ENCODE results near the gene TUBB2B. TPM values are rescaled to one million over a fixed set of nuclear protein-coding genes. Genes with fewer than 3 reads are reported as not detected.
"Not testable (repeated sequence)": the region's sequence is repeated elsewhere in the genome, so short reads cannot be mapped to it uniquely, and the experiment has no call there.

Gene TUBB2B
- total RNA-seq, 1 experiment from 2014 or later, result 31.6 TPM

GRCh38 chr6:3220366-3220765 lies 7.1 kb downstream of the TUBB2B start:
- no peak for DNase-seq (ENCODE audit: low spot score)
- in situ Hi-C loops (cut with HindIII; ENCODE audit: low sequenced_read_pairs), result no loop called here

GRCh38 chr6:3218266-3218665 lies 9.2 kb downstream of the TUBB2B start:
- no peak for DNase-seq (ENCODE audit: low spot score)
- in situ Hi-C loops (cut with HindIII; ENCODE audit: low sequenced_read_pairs), result no loop called here

DNA sequence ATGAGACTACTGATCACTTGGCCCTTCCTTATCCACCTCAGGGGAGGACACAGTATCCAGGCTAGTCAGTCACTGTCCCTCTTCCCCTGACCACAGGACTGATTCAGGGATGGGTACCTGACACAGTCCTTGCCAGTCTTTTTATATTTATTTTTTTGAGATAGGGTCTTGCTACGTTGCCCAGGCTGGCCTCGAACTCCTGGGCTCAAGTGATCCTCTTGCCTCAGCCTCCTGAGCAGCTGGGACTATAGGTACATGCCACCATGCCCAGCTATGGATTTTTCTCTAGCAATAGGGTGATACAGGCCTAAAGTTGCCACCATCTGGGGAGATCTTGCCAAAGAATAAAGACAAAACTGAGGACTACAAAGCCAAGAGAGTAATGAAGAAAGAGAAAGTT lies 10.2 kb downstream of the TUBB2B start:
- in situ Hi-C loops (cut with HindIII; ENCODE audit: low sequenced_read_pairs), result no loop called here

GRCh38 chr6:3214898-3215297 lies 12.6 kb downstream of the TUBB2B start:
- no peak for DNase-seq (ENCODE audit: low spot score)
- in situ Hi-C loops (cut with HindIII; ENCODE audit: low sequenced_read_pairs), result no loop called here

More for the DNA sequence above, 10.2 kb downstream of the TUBB2B start:
- DNase-seq (ENCODE audit: low spot score), result no peak

DNA sequence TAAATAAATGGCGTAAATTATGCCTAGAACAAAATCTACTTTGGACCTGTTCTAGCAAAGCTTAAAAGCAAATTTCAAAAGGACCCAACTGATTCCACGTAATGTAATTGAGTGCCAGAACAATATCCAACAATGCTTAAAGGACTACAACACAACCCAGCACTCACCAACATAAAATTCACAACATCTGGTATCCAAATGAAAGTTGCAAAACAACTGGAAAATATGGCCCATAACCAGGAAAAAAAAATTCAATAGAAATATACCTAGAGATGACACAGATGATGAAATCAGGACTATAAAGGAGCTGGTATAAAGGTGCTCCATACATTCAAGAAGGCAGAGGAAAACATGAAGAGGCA lies 14.1 kb downstream of the TUBB2B start:
- in situ Hi-C loops (cut with HindIII; ENCODE audit: low sequenced_read_pairs), result no loop called here
- DNase-seq (ENCODE audit: low spot score), result no peak

GRCh38 chr6:3212261-3212660 lies 15.2 kb downstream of the TUBB2B start:
- in situ Hi-C loops (cut with HindIII; ENCODE audit: low sequenced_read_pairs), result no loop called here
- DNase-seq (ENCODE audit: low spot score), result no peak

DNA sequence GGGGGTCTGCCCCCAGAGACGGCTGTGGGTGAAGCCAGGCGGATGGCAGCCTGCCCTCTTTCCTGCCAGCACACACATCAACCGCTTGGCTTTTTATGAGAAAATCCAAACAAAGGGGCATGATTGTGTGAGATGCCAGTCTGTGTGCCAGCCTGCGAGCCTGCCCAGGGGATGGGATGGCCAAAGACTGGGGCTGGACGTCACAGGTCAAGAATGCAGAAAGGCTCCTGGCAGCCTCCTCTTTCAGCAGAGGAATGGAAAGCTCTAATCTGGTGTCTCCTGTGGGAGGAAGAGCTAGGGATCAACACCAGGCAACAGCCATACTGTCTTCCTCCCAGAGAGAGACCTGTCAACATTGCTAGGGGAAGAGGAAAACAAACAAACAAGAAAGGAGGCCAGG lies 15.8 kb downstream of the TUBB2B start:
- in situ Hi-C loops (cut with HindIII; ENCODE audit: low sequenced_read_pairs), result no loop called here
- no peak for DNase-seq (ENCODE audit: low spot score)

GRCh38 chr6:3210024-3210610 lies 17.3 kb downstream of the TUBB2B start:
- no peak for DNase-seq (ENCODE audit: low spot score)
- in situ Hi-C loops (cut with HindIII; ENCODE audit: low sequenced_read_pairs), result no loop called here

GRCh38 chr6:3209114-3210023 lies 18.1 kb downstream of the TUBB2B start:
- DNase-seq (ENCODE audit: low spot score), result no peak
- in situ Hi-C loops (cut with HindIII; ENCODE audit: low sequenced_read_pairs), result no loop called here

DNA sequence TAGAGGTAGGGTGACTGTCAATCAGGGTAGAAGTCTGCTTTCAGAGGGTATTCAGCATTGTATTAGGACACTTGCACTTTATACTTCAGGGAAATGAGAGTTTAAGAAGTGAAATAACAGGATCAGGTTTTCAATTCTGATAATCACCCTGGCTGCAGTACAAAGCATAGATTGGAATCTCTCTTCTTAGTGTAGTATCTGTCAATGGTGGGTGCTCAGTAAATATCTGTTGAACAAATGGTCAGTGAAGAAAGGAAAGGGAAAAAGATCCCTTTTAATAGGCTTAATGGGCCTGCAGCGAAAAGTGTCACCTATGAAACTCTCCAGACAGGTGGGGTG lies 18.7 kb downstream of the TUBB2B start:
- in situ Hi-C loops (cut with HindIII; ENCODE audit: low sequenced_read_pairs), result no loop called here
- DNase-seq (ENCODE audit: low spot score), result no peak

- no peak for DNase-seq (ENCODE audit: low spot score)
- in situ Hi-C loops (cut with HindIII; ENCODE audit: low sequenced_read_pairs), result no loop called here
Observed at GRCh38 chr6:3208098-3208774, 19.2 kb downstream of the TUBB2B start.

- no peak for DNase-seq (ENCODE audit: low spot score)
- in situ Hi-C loops (cut with HindIII; ENCODE audit: low sequenced_read_pairs), result no loop called here
Observed at GRCh38 chr6:3206339-3207015, 21.0 kb downstream of the TUBB2B start.

- no peak for DNase-seq (ENCODE audit: low spot score)
- in situ Hi-C loops (cut with HindIII; ENCODE audit: low sequenced_read_pairs), result no loop called here
Observed at GRCh38 chr6:3205913-3206312, 21.5 kb downstream of the TUBB2B start.

DNA sequence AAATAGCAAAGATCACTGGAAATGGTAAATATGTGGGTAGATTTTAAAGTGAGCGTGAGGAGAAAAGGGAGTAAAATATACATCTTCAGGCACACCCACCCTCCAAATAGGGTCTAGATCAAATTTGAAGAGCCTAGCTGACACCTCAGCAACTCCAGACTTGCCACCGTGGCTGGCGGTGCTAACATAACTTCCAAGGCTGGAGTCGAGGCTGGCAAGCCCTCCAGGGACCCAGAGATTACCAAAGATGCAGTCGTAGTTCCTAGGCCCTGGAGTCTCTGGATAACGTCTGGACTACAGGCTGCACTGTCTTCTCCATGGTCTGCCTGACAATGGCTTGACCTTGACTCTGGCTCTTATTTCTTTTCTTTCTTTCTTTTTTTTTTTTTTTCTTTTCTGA lies 22.5 kb downstream of the TUBB2B start:
- no peak for DNase-seq (ENCODE audit: low spot score)

DNA sequence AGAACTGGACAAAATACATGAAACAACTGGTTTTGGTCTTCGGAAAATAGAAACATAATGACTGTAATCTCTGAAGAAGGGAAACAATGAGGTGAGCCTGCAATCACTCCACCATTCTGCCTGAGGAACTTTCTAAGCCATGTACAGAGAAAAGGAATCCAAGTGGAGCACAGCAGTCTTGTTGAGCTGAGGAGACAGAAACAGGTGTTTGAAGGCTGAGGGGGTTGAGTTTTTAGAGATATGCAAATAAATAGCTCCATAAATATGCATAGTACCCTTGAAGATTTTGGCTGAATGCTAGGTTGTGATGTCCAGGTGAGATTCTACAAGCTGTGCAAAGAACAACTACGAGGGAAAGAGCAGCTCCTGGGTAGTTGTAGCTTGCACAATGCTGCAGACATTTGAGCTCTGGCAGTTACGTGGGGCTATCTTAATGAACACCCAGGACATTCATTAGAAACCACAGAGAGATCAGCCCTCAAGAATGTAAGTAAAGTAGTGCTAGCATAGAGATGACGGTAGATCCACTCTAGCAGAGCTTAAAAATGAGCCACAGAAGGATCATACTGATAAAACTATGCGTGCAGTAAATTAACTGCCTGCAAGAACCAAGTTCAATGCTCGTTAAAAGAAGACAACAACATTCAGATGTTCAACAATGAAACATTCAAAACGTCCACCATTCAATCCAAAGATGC lies 24.3 kb downstream of the TUBB2B start:
- no peak for DNase-seq (ENCODE audit: low spot score)
- in situ Hi-C loops (cut with HindIII; ENCODE audit: low sequenced_read_pairs), result no loop called here

More for the DNA sequence above, 22.5 kb downstream of the TUBB2B start:
- in situ Hi-C loops (cut with HindIII; ENCODE audit: low sequenced_read_pairs), result no loop called here

DNA sequence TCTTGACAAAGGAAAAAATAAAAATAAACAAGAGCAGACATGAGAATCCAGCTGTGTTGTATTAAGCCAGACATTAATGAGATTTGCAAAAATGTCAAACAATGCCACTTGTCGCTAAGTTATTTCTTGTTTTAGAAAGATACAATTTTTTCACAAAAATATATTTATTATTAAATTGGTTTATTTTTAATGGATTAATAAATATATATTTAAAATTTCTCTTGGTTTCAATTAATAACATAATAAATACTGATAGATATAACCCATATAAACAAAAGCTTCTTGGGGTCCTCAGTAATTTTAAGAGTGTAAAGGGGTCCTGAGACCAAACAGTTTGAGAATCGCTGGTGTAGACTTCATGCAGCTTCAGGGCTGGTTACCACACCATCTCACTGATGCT lies 26.1 kb downstream of the TUBB2B start:
- DNase-seq (ENCODE audit: low spot score), result no peak
- in situ Hi-C loops (cut with HindIII; ENCODE audit: low sequenced_read_pairs), result no loop called here

GRCh38 chr6:3200682-3201081 lies 26.8 kb downstream of the TUBB2B start:
- in situ Hi-C loops (cut with HindIII; ENCODE audit: low sequenced_read_pairs), result no loop called here
- no peak for DNase-seq (ENCODE audit: low spot score)

- no peak for DNase-seq (ENCODE audit: low spot score)
- in situ Hi-C loops (cut with HindIII; ENCODE audit: low sequenced_read_pairs), result no loop called here
Observed at GRCh38 chr6:3199382-3199781, 28.1 kb downstream of the TUBB2B start.

DNA sequence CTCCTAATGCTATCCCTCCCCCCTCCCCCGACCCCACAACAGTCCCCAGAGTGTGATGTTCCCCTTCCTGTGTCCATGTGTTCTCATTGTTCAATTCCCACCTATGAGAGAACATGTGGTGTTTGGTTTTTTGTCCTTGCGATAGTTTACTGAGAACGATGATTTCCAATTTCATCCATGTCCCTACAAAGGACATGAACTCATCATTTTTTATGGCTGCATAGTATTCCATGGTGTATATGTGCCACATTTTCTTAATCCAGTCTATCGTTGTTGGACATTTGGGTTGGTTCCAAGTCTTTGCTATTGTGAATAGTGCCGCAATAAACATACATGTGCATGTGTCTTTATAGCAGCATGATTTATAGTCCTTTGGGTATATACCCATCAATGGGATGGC lies 29.7 kb downstream of the TUBB2B start:
- DNase-seq (ENCODE audit: low spot score); in situ Hi-C loops (cut with HindIII; ENCODE audit: low sequenced_read_pairs): not testable (repeated sequence)
